Right renal pelvis (tissue), 4 donors: ENCODE measurements around the gene KLHL8. TPM values are rescaled to one million over a fixed set of nuclear protein-coding genes. Genes with fewer than 3 reads are reported as not detected.

ENCODE experiments used
- DNase-seq, 4 donors: peaks; one replicate each; pipeline ENCODE4 v3.0.0-alpha.2; 2013; ENCODE audit warnings: low read depth in 4 of 4, low spot score in 3 of 4, missing footprints in 1 of 4
- polyA plus RNA-seq, 4 donors: library from polyadenylated mRNA; unstranded; fragments of 120-200 nt; gene quantifications; one replicate each; pipeline ENCODE4 v1.2.1, GENCODE V29; 2013; ENCODE audit not compliant: insufficient read length in 4 of 4

Gene KLHL8
- 10 to 100 TPM; 17.8 to 22.6 (median 21.1) TPM for polyA plus RNA-seq

DNA sequence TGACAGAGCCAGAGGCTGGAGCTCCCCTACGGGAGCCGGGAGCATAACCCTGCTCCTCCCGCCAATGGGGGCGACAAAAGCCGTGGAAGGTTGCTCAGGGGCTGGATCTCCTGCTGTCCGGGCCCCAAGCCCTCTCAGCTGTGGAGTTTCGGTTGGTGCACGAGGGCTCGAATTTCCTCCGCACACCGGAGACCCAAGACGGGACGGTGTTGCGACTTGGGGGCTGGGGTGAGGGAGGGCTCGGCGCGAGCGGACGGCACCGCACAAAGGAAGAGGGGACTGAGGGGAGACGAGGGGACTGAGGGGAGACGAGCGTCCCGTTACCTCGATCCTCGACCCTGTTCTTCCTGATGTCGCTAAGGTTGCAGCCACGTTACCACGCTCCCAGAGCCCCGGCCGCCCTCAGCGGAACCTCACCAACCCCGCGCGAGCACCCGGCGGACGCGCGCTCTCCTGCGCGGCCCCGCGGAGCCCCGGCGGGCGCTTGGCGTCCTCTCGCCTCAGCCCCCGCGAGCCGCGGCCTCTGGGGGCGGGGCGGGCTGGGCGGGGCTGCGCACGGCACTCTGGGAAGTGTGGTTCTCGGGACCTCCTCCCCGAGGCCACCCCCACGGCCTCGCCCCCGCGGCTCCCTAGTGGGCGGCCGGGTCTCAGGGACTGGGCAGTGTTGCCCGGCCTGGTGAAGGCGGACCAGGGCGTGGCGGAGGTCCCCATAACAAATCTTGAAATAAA is at the start of gene KLHL8:
TSS of gene KLHL8 (minus strand) at position 525 of the 729 bp plus-strand sequence. CDS start 25,079 bp downstream, outside the sequence.
- peak; percentile 77 to 81 (median 79) for DNase-seq

DNA sequence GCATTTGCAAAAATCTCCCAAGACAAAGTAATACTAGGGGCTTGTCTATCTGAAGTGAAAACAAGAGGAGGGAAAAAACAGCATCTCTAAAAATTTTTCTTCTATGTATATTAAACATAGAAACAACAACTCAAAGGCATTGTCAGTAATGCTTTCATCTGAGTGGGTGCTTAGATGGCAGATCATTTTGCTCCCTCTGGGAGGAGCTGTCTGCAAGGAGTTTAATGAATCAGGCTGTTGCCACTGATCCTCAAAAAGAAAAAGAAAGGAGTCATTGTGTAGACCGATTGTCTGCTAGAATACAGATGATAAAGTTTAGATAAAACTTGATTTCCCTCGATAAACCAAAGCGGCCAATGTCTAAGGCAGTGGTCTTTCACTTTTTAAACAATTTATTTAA is 49.7 kb upstream of the KLHL8 start:
- no peak for DNase-seq

DNA sequence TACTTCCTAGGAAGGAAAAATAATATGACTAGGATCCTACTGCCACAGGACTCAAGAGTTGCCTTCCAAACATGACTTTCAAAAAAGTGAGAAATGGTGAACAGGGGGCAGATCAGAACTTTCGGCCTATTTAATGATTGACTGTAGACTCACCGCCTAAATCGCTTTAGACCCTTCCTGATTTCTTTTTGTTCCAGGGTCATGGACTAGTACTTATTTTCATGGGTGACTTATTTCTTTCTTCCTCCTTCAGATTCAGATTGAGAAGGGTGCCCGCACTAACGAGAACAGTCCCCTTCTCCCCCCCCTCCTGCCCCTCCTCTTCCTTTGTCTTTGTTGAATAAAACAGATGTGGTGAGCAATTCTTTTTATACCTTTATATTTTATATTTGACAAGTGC is 48.0 kb upstream of the KLHL8 start:
- no peak for DNase-seq

DNA sequence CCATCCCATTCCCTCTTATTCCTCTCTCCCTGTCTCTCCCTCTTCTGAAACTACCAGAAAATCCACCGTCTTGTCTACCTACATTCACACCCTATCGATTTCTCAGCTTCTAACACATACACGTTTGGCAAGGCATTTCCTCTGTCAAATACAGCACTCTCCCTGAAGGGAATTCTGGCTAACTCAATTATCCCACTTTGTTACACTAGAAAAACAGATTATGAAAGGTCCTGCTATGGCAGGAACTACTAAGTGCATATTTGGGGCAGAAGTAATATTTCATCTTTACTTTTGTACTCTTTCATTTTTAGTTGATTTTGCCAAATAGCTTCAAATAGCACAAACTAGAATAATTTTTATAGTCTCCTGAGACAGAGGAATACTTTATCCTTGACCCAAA is 46.6 kb upstream of the KLHL8 start:
- no peak for DNase-seq

DNA sequence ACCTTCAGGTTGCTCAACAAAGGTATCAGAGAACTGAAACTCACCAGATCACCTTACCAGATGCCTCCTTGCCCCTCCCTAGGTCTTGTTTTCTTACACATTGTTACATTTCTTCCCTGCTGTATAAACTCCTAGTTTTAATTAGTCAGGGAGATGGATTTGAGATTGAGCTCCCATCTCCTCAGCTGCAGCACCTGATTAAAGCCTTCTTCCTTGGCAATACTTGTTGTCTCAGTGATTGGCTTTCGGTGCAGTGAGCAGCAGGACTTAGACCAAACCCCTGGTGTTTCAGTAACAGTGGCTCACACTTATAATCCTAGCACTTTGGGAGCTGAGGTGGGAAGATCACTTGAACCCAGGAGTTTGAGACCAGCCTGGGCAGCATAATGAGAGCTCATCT is 42.5 kb upstream of the KLHL8 start:
- no peak for DNase-seq

DNA sequence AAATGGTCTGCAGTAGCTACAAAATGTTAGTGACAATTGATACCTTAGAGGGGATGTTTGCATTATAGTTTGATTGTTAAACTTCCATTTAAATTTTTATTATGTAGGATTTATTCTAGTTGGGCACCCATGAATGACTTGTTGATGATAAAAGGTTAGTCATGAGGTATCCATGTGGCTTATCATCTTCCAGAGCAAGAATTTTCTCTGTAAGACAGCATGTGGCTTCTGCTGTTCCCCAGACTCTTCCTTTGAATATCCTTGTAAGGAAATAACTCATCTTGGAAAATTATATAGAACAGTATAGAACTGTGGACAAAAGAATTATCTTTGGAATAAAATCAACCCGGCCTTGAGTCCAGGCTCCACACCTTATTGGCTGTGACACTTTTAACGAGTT is 40.1 kb upstream of the KLHL8 start:
- no peak for DNase-seq

DNA sequence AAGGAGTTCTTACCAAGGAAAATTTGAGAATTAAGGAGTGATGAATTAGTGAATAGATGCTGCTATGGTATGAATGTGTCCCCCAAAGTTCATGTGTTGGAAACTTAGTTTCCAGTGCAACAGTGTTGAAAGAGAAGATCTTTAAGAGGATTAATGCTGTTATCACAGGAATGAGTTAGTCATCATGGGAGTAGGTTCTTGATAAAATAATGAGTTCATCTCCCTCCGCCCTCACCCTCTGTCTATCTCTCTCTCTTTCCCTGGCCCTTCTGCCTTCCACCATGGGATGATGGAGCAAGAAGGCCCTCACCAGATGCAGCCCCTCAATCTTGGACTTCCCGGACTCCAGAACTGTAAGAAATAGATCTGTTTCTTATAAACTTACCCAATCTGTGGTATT is 38.3 kb upstream of the KLHL8 start:
- no peak for DNase-seq

DNA sequence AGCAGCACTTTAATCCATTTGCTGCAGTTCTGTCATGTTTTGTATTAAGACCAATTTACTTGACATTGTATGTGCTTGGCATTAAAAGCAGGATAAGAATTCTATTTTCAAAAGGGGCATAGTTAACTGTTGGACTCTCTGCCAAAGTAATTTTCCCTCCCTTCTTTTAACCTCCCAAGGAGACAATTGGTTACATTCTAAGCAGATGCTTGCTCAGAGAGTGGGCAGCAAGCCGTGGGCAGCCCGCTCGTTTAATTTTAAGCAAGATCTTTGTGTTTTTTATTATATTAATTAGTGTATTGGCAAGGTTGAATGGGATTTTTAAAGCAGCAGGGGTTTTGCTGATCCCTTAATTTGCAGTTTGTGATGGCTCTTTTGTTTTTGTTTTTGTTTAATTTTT is 37.1 kb upstream of the KLHL8 start:
- DNase-seq, result no peak

DNA sequence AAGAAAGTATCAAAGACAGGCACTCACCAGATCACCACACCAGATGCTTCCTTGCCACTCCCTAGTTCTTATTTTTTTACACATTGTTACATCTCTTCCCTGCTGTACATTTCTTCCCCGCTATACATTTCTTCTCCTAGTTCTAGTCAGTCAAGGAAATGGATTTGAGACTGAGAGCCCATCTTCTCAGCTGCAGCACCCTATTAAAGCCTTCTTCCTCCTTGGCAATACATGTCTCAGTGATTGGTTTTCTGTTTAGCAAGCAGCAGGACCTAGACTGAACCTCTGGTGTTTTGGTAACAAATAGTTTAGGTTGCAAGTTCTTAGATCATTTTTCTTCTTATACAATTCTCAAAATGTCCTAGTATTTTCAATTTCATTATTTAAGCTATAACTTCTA is 35.3 kb upstream of the KLHL8 start:
- no peak for DNase-seq

DNA sequence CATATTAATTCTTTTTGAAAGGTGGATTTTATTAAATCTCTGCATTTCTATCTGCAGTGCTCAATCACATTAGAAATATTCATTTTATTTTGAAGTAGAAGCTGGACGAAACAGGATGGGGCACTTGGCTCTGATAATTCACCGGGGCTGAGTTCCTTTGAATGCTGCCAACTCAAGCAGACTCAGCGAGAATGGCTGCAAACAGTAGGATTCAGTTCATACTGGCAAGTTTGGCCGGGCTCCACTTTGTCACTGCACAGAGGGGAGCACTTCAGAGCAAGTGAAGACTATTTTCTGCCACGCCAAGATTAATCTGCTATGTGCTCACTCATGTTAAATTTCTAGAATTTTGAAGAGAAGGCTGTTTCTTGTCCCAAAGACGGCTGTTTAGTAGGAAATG is 30.7 kb upstream of the KLHL8 start:
- DNase-seq, result no peak

DNA sequence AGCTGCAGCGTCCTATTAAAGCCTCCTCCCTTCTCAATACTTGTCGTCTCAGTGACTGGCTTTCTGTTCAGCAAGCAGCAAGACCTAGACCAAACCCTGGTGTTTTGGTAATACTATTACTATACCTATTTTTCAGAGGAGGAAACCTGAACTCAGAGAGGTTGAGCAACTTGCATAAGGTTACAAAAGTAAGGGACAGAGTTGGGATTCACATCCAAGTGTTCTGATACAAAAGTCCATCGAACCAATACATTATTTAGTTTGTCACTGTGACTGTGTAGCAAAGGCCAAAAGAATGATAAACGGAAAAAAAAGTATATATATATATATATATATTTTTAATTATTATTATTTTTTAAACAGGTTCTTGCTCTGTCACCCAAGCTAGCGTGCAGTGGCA is 29.9 kb upstream of the KLHL8 start:
- DNase-seq, result no peak

DNA sequence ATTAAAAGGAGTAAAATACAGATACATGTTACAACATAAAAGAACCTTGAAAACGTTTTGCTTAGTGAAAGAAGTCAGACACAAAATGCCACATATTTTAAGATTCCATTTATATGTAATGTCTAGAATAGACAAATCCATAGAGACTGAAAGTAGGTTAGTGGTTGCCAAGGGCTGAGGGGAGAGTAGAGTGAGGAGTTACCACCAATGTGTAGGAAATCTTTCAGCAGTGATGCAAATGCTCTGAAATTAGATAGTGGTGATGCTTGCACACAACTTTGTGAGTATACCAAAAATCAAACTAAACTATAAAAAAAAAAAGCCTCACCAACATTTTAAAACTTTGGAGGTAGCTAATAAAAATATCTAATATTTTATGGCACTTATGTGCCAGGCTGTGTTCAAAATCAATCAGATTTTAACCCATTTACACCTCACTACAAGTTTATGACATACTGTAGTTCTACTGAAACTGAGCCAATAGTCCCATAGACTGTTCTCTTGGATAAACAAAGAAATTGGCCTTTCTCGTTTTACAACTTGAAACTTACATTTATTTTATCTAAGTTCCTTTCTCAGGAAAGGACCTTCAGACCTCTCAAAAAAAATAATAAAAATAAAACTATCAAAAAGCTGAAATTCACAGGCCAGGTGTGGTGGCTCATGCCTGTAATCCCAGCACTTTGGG is 29.1 kb upstream of the KLHL8 start:
- DNase-seq, result no peak

DNA sequence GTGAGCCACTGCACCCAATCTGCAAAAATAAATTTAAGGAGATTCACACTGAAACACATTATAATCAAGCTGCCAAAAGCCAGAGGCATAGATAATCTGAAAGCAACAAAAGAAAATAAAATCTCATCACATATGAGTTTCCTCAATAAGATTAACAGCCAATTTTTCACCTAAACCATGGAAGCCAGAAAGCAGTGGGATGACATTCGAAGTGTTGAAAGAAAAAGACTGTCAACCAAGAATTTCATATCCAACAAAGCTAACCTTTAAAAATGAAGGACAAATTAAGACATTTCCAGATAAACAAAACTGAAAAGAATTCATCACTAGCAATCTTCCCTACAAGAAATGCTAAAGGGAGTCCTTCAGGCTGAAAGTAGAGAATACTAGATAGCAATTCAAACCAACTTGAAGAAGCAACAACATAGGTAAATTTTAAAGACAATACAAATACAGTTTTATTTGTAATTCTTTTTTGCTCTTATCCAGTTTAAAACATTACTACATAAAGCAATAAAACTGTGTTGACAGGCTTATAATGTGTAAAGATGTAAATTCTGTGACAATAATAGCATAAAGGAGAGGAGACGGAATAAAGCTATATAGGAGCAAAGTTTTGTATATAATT is 23.1 kb upstream of the KLHL8 start:
- DNase-seq, result no peak

DNA sequence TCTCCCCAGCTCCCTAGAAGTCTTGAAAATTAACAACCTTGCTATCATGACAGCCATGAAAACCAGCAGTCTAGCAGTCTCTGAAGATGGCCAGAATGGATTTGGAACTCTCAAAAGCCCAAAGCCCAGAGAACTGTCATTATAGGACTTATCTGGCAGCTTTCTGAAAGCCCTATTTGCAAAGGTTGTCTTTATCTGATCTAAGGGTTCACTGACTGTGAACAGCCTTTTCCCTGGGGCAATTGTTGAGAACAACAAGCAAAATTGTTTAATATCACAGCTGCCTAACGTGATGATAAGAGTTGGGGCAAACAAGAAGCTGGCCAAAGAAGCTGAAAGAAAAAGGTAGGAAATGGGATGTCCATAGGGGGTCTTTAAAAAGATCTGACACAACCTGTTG is 20.9 kb upstream of the KLHL8 start:
- DNase-seq, result no peak

DNA sequence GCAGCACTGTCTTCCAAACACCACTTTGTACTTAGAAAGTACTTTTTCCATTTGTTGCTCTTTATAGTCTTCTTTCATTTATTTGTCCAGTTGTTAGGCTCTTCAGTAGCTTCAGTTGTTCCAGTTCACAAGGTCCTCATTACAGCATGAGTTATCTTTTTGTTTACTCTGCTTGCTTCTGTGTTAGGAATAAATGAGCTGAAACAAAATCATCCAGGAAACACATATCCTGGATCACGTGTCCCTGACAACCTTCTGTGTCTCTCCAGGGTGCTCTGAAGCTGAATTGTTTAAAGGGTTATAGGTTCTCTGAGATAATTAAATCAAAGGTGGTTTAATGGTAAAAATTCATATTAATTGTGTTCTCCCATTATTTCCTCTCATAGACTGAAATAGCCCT is 19.9 kb upstream of the KLHL8 start:
- DNase-seq, result no peak

DNA sequence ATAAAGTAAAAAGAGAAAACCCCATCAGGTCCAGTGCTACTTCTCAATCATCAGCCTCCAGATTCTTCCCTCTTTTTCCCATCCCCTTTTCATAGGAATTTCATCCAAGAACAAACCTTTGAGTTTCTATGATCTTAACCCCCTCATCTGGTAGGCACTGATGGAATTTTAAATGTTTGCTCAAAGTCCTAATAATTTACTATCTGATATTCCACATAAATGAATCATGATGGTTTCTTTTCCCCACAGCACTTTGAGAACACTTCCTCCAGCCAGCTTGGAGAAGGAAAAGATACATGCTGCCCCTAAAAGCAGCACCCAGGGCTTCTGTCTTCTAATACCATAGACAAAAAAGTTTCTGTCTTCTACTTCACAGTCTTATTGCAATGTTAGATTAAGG is 19.4 kb upstream of the KLHL8 start:
- DNase-seq, result no peak

DNA sequence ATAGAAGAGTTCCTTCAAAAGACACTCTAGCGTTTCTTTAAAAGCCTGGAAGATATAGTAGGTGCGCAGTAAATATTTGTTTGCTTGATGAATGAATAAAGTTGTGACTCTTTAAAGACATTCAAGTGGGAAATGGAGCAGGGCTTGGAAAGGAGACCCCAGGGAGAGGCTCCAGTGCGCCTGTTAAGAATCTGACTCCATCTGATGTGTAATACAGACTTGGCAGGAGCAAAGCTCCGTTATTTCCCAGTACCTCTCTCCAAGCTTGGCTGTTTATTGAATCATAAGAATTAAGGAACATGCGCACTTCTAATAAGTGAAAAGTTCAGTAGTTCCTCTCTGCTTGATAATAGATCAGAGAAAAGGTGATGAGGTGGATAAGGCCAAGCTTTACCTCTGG is 18.8 kb upstream of the KLHL8 start:
- DNase-seq, result no peak

DNA sequence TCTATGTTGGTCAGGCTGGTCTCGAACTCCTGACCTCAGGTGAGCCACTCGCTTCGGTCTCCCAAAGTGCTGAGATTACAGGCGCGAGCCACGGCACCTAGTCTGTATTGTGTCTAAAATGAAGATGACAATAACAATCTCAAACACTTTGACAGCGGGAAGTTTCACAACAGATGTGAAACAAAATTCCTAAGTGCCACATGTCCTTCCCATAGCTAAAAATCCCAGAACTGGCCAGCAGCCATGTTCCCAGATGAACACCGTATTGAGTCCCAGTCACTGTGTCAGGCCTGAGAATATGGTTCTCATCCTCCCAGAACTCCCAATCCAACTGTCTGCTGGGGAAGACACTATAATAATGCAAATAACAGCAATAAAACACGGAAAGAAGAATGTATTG is 16.4 kb upstream of the KLHL8 start:
- DNase-seq, result no peak

DNA sequence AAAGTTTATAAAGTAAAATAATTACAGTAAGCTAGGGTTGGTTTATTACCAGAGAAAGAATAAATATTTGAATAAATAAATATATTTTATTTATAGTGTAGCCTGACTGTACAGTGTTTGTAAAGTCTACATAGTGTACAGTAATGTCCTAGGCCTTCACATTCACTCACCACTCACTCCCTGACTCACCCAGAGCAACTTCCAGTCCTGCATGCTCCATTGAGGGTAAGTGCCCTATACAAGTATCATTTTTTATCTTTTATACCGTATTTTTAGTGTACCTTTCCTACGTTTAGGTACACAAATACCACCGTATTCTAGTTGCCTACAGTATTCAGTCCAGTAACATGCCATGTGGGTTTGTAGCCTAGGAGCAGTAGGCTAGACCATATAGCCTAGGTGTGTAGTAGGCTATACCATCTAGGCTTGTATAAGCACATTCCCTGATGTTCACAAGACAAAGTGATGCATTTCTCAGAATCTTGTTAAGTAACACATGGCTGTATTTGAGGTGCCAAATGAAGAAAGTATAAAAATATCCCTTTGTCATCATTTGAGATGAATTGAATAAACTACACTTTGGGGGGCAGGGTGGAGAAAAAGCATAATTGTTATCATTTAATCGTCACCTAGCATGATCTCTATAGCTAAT is 14.7 kb upstream of the KLHL8 start:
- no peak for DNase-seq

DNA sequence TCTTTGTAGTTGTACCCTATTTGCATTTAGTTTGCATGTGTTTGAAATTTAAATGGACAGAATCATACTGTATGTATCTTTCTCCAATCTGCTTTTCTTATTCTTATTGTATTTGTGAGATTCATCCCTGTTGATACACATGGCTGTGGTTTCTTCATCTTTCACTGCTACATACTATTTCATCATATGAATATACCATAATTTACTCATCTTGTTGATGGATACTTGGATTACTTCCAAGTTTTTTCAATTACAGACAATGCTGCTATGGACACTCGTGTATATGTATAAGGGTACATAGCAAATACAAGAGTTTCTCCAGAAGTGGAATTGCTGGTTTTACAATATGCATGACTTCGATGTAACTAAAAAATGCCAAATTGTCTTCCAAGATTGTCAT is 11.8 kb upstream of the KLHL8 start:
- no peak for DNase-seq

DNA sequence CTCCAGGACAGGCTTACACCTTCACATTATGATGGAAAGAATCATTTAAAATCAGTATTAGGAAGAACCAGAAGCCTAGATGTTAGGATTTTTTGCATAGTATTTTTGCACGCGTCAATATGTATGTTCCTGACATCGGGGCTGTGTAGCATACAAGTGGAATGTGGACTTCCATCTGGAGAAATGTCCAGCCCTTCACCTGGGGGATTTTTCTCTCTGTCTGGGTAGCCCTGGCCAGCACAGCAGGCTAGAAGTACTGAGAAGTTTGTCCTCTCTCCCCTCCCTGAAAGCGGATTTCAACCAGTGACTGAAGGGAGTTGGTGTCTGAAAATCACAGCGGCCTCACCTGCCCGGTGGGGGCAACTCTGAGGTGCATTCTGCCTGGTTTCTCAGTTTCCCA is 10.4 kb upstream of the KLHL8 start:
- no peak for DNase-seq
